ENCODE measurements around the gene CCT7. TPM values are rescaled to one million over a fixed set of nuclear protein-coding genes. Genes with fewer than 3 reads are reported as not detected.

CCT7 gene
- total and polyA plus RNA-seq, 2 of the 8 experiments (the other 6 are each of a cell fraction or from before 2014, with no cell fraction given): 440 to 474 TPM

DNA sequence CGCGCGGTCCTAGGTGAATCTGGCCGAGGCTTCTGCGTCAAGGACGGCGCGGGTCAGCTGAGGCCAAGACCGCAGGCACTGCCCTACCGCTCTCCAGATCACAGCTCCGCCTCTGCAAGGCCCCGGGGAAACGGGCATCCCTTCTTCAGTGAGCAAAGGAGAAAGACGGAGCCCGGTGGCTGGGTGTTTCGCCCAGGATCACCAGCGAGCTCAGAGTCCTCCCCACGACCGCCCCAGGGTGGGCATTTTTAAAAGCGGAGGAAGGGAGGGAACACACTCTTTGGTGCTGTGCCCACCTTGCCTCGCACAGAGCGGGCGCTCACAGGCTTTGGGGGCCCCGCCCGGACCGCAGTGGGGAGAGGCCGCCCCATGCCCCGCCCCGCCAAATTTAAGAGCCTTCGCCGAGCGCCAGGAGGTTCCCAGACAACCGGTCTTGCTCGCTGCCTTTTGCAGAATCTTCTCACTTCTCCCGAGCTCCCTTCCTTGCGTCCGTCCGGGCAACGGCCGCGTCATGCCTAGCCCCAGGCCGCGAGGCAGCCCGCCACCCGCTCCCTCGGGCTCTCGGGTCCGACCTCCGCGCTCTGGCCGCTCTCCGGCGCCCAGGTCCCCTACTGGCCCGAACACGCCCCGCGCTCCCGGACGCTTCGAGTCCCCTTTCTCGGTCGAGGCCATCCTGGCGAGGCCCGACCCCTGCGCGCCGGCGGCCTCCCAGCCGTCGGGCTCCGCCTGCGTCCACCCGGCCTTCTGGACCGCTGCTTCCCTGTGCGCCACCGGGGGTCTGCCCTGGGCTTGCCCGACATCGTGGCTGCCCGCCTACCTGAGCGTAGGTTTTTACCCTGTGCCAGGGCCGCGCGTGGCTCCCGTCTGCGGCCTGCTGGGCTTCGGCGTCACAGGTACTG is 31.7 kb upstream of the CCT7 start, which contains the start of gene NOTO (continued):
- TF ChIP-seq TEAD4 (IDR thresholded peaks at IDR 0.05; ENCODE audit: low read depth, low read length): no peak
- TF ChIP-seq, protein P1, sequence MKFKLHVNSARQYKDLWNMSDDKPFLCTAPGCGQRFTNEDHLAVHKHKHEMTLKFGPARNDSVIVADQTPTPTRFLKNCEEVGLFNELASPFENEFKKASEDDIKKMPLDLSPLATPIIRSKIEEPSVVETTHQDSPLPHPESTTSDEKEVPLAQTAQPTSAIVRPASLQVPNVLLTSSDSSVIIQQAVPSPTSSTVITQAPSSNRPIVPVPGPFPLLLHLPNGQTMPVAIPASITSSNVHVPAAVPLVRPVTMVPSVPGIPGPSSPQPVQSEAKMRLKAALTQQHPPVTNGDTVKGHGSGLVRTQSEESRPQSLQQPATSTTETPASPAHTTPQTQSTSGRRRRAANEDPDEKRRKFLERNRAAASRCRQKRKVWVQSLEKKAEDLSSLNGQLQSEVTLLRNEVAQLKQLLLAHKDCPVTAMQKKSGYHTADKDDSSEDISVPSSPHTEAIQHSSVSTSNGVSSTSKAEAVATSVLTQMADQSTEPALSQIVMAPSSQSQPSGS (IDR thresholded peaks at IDR 0.05; ENCODE audit: low read length): no peak
- TF ChIP-seq JUND (IDR thresholded peaks at IDR 0.05; ENCODE audit: low read length): no peak
- TF ChIP-seq GTF2F1 (IDR thresholded peaks at IDR 0.05; ENCODE audit: borderline replicate concordance, low read depth, low read length): no peak
- no peak for TF ChIP-seq TAF7 (optimal IDR thresholded peaks at IDR 0.05; ENCODE audit: borderline replicate concordance, low read depth, low read length)
- no peak for TF ChIP-seq SIRT6 (IDR thresholded peaks at IDR 0.05; ENCODE audit: low read length)
- 0 out of 2 replicates have a peak, but pooled peaks have one; percentile 16 for TF ChIP-seq PHF8 (conservative IDR thresholded peaks at IDR 0.05; ENCODE audit: low read depth, low read length)
- no peak for TF ChIP-seq SAP30 (IDR thresholded peaks at IDR 0.05; ENCODE audit: insufficient read depth, insufficient replicate concordance, low read length)
- TF ChIP-seq, protein P2, sequence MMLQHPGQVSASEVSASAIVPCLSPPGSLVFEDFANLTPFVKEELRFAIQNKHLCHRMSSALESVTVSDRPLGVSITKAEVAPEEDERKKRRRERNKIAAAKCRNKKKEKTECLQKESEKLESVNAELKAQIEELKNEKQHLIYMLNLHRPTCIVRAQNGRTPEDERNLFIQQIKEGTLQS (IDR thresholded peaks at IDR 0.05; ENCODE audit: insufficient read depth, low read depth, low read length): no peak
- TF ChIP-seq RBBP5 (IDR thresholded peaks at IDR 0.05; ENCODE audit: borderline replicate concordance, low read depth, low read length): peak; percentile 54; the same call in 1 of the 2 replicates
- no peak for TF ChIP-seq KDM5A (IDR thresholded peaks at IDR 0.05; ENCODE audit: low read length)
- TF ChIP-seq EZH2 (IDR thresholded peaks at IDR 0.05; ENCODE audit: low read depth, low read length, severe bottlenecking): peak; percentile 89
- TF ChIP-seq POLR2A (IDR thresholded peaks at IDR 0.05; ENCODE audit: control extremely low read depth in 1 of 2, low read depth in 2 of 2, low read length in 2 of 2): no peak
- no peak for TF ChIP-seq NRF1 (IDR thresholded peaks at IDR 0.05; ENCODE audit: low read depth, low read length)
- no peak for TF ChIP-seq HDAC2 (IDR thresholded peaks at IDR 0.05; ENCODE audit: borderline replicate concordance in 1 of 2, low read depth in 2 of 2, low read length in 2 of 2)
- TF ChIP-seq POLR2AphosphoS5 (IDR thresholded peaks at IDR 0.05; ENCODE audit: low read depth, low read length): no peak
- no peak for TF ChIP-seq GABPA (IDR thresholded peaks at IDR 0.05; ENCODE audit: borderline replicate concordance, insufficient read depth, low read length)
- TF ChIP-seq TCF12 (IDR thresholded peaks at IDR 0.05; ENCODE audit: low read depth, low read length): no peak
- 0 out of 2 replicates have a peak, but pooled peaks have one; percentile 89 for TF ChIP-seq SUZ12 (IDR thresholded peaks at IDR 0.05; ENCODE audit: low read length)
- no peak for TF ChIP-seq RXRA (IDR thresholded peaks at IDR 0.05; ENCODE audit: insufficient read depth, low read depth, low read length)
- TF ChIP-seq HDAC6 (IDR thresholded peaks at IDR 0.05; ENCODE audit: low read depth, low read length): no peak

Measured in H1 (cell line).